Panc1 (cell line): Measurements from ENCODE around the gene ZBTB8A. TPM values are rescaled to one million over a fixed set of nuclear protein-coding genes. Genes with fewer than 3 reads are reported as not detected.

ENCODE experiments used
- ATAC-seq: fragments of 200-7000 bp; cut with Tn5 transposase; 2 replicates; pipeline ENCODE4 v1.9.1; 2020; ENCODE audit warnings: mild to moderate bottlenecking, moderate library complexity
- BruUV-seq: library from RNA; stranded (reverse); fragments of 400-500 nt; replicated peaks from 2 replicates; lab custom pipeline; 2021; lab: Mats Ljungman, UMichigan
- CTCF ChIA-PET: fragments of 300-600 bp; sonication (Branson Sonifier 250); formaldehyde crosslinking; loops from one replicate; lab custom pipeline; 2022; ENCODE audit warnings: antibody characterized with exemption; lab: Charles Lee
- POLR2A ChIA-PET: fragments of 300-600 bp; sonication (Branson Sonifier 250); formaldehyde crosslinking; loops from one replicate; lab custom pipeline; 2022; ENCODE audit warnings: antibody characterized with exemption; lab: Charles Lee
- DNase-seq: peaks from one replicate; pipeline ENCODE4 v3.0.0-alpha.2; 2010; ENCODE audit warnings: low read depth, low spot score
- H3K27ac ChIP-seq: 2 replicates; pipeline ENCODE4 v1.5.1; 2011; ENCODE audit warnings: mild to moderate bottlenecking, low read length, inconsistent platforms
- H3K27me3 ChIP-seq: fragments of 200-500 bp; sonication (Bioruptor generic); 2 replicates; pipeline ENCODE4 v1.6.0; 2014; ENCODE audit warnings: low read length, inconsistent platforms; ENCODE audit not compliant: control insufficient read depth, insufficient read depth
- H3K36me3 ChIP-seq: fragments of 200-500 bp; sonication (Bioruptor generic); 2 replicates; pipeline ENCODE4 v1.5.1; 2014; ENCODE audit warnings: inconsistent platforms, mild to moderate bottlenecking, low read length, moderate library complexity; ENCODE audit not compliant: control insufficient read depth, insufficient read depth
- H3K4me1 ChIP-seq: 2 replicates; pipeline ENCODE4 v1.5.1; 2011; ENCODE audit warnings: inconsistent platforms, mild to moderate bottlenecking, low read length, moderate library complexity; ENCODE audit not compliant: control insufficient read depth, insufficient read depth
- H3K4me3 ChIP-seq, 2 experiments: 2 replicates each; pipeline ENCODE4 v1.5.1; 2011 to 2012; ENCODE audit warnings: low read depth in 2 of 2, low read length in 2 of 2, mild to moderate bottlenecking in 2 of 2, inconsistent platforms in 1 of 2, moderate library complexity in 1 of 2
- H3K9me3 ChIP-seq: fragments of 200-500 bp; sonication (Bioruptor generic); 2 replicates; pipeline ENCODE4 v1.5.1; 2014; ENCODE audit warnings: low read depth, mild to moderate bottlenecking, inconsistent platforms, low read length, moderate library complexity; ENCODE audit not compliant: control insufficient read depth, insufficient read depth
- CTCF ChIP-seq: fragments of 450-650 bp; IDR thresholded peaks from 2 replicates; pipeline ENCODE4 v1.5.1; 2017; ENCODE audit warnings: mild to moderate bottlenecking
- POLR2AphosphoS5 ChIP-seq: IDR thresholded peaks from 2 replicates; pipeline ENCODE4 v1.6.1; 2012; ENCODE audit warnings: mild to moderate bottlenecking, low read depth, low read length, moderate library complexity
- REST ChIP-seq, 2 experiments: IDR thresholded peaks; 2 replicates each; pipeline ENCODE4 v1.6.1; 2011 to 2012; ENCODE audit warnings: low read depth in 2 of 2, control low read depth in 1 of 2, low read length in 1 of 2, mild to moderate bottlenecking in 1 of 2, moderate library complexity in 1 of 2; ENCODE audit not compliant: insufficient read depth in 1 of 2
- SIN3A ChIP-seq: IDR thresholded peaks from 2 replicates; pipeline ENCODE4 v1.6.1; 2012; ENCODE audit warnings: low read depth, mild to moderate bottlenecking, low read length, moderate library complexity, borderline replicate concordance; ENCODE audit not compliant: insufficient read depth
- TCF7L2 ChIP-seq: IDR thresholded peaks from 2 replicates; pipeline ENCODE4 v1.6.1; 2011; ENCODE audit warnings: mild to moderate bottlenecking, low read depth, low read length, inconsistent platforms
- in situ Hi-C: cut with HindIII; loops from 2 replicates; pipeline ENCODE4 v1.10.0; 2016; ENCODE audit warnings: low sequenced_read_pairs, low pct_unique_long_range_greater_than_20kb
- intact Hi-C: fragments of 100-400 bp; cut with micrococcal nuclease; formaldehyde crosslinking; loops from one replicate; pipeline ENCODE4 v1.10.0; 2022; ENCODE audit not compliant: unreplicated experiment
- total RNA-seq: library from RNA; stranded (reverse); gene quantifications from one replicate; pipeline ENCODE4 v1.2.1, GENCODE V29; 2021; ENCODE audit not compliant: unreplicated experiment

Gene ZBTB8A
- total RNA-seq, 1 experiment from 2014 or later = 6.5 TPM

- no peaks in the 10 kb centered on the region for H3K27me3 ChIP-seq
- ATAC-seq (no peak), DNase-seq (no peak)
- TF ChIP-seq CTCF (no peak), POLR2AphosphoS5 (no peak), TCF7L2 (no peak), SIN3A (no peak), REST (IDR thresholded peaks at IDR 0.05; ENCODE audit: insufficient read depth in 1 of 2, low read depth in 2 of 2, low read length in 1 of 2) (no peak)
- H3K9me3 ChIP-seq = no peaks in the 10 kb centered on the region
- no peak overlapping the region for H3K27ac ChIP-seq
- POLR2A ChIA-PET = no interaction called here
- peaks cover 2% of the 10 kb centered on the region; the same call in 1 of the 2 replicates for H3K36me3 ChIP-seq
- H3K4me3 ChIP-seq = no peak overlapping the region
- no peaks in the 10 kb centered on the region for H3K4me1 ChIP-seq
- intact Hi-C loops = no loop called here
- in situ Hi-C loops = no loop called here
- no TSS peak for BruUV-seq
- CTCF ChIA-PET = no interaction called here
These were observed 93.6 kb downstream of the ZBTB8A start for GRCh38 chr1:32632829-32633228.

- TF ChIP-seq CTCF (no peak), POLR2AphosphoS5 (no peak), SIN3A (no peak), TCF7L2 (no peak), REST (IDR thresholded peaks at IDR 0.05; ENCODE audit: insufficient read depth in 1 of 2, low read depth in 2 of 2, low read length in 1 of 2) (no peak)
- Histone ChIP-seq H3K27ac (no peak overlapping the region), H3K27me3 (no peaks in the 10 kb centered on the region), H3K36me3 (peaks cover 2% of the 10 kb centered on the region; the same call in 1 of the 2 replicates), H3K4me3 (no peak overlapping the region), H3K9me3 (no peaks in the 10 kb centered on the region), H3K4me1 (no peaks in the 10 kb centered on the region)
- in situ Hi-C loops = no loop called here
- no TSS peak for BruUV-seq
- intact Hi-C loops = no loop called here
- ChIA-PET POLR2A (interaction anchor here (0.7 kb wide), 1 partner anchor 100 kb away, joined by 13 read pairs; no protein-coding TSS in a partner anchor), CTCF (no interaction called here)
- no peak for ATAC-seq
- no peak for DNase-seq
These were observed 96.5 kb downstream of the ZBTB8A start for GRCh38 chr1:32635508-32636277.
